ENCODE data around the gene KLK7. TPM values are rescaled to one million over a fixed set of nuclear protein-coding genes. Genes with fewer than 3 reads are reported as not detected.

The KLK7 gene
- total and polyA plus RNA-seq, 10 of the 15 experiments (the other 5 are each of a cell fraction or from before 2014, with no cell fraction given), result not detected

DNA sequence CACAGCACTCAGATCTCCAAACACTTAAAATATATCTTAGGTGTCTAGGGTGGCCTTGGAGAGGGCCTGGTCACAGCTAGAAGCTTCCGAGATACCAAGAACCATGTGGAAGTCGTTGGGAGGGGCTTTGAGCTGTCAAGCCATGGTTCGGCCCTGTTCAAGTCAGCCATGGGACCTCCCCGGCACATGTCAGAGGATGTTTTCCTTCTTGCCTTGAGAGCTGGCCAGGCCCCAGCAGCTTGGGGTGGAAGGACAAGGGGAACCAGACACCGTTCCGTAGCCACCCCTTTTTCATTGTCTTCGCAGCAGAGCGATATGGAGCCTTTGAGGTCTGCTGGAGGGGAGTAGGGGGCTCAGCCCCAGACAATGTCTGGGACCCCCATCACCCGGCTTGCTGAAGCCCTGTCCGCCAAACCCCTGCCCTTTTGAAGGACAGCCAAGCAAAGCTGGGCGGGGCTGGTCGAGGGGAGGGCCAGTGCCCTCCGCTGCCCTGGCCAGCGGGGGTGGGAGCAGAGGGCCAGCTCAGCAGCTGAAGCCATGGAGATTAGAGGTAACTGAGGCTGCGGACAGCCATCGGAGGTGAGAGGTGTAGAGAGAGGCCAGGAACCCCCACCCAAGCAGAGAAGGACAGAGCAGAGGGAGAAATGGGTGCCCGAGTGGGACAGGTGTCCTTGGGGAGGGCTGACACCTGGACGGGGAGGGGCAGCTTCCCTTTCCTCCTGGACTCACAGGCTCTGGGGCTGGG lies 42.3 kb upstream of the KLK7 start:
- Histone ChIP-seq H3K27ac (ENCODE audit: control insufficient read depth, insufficient read depth) (no peak overlapping the region), H3K79me2 (ENCODE audit: control insufficient read depth, insufficient read depth, low read length) (no peaks in the 10 kb centered on the region), H3K4me3 (no peak overlapping the region), H3K36me3 (ENCODE audit: control insufficient read depth in 2 of 2, insufficient read depth in 2 of 2, low read length in 1 of 2) (no peaks in the 10 kb centered on the region), H4K20me1 (ENCODE audit: control insufficient read depth, insufficient read depth) (no peaks in the 10 kb centered on the region), H3K4me2 (ENCODE audit: control insufficient read depth, insufficient read depth) (no peak overlapping the region), H2AFZ (ENCODE audit: control insufficient read depth, low read depth, low read length) (no peak overlapping the region), H3K9me3 (replicated peaks; ENCODE audit: control insufficient read depth, insufficient read depth, low read length) (no peaks in the 10 kb centered on the region), H3K4me1 (ENCODE audit: control insufficient read depth, insufficient read depth, low read length) (no peaks in the 10 kb centered on the region), H3K27me3 (replicated peaks in 1 of 2; ENCODE audit: control insufficient read depth in 2 of 2, insufficient read depth in 2 of 2, low read length in 1 of 2) (no peaks in the 10 kb centered on the region; a peak in 1 of 4 replicates), H3K9ac (ENCODE audit: control insufficient read depth, insufficient read depth, low read length) (no peak overlapping the region)
- RAD21 ChIA-PET (ENCODE audit: unreplicated experiment), result no interaction called here
- POLR2A ChIA-PET, result no interaction called here
- SMC1A ChIA-PET (ENCODE audit: uncharacterized antibody, unreplicated experiment), result no interaction called here
- ATAC-seq, result no peak
- intact Hi-C loops (cut with micrococcal nuclease; ENCODE audit: unreplicated experiment) (no loop called here), in situ Hi-C loops (cut with MboI) (no loop called here)
- CTCF ChIA-PET, result no interaction called here
- FAIRE-seq, result no peak
- no peak for DNase-seq (ENCODE audit: low read depth, low spot score)
- no peak for TF ChIP-seq BHLHE40 (IDR thresholded peaks at IDR 0.05; ENCODE audit: borderline replicate concordance in 1 of 2, low read depth in 2 of 2, low read length in 1 of 2)
- TF ChIP-seq, protein P1, sequence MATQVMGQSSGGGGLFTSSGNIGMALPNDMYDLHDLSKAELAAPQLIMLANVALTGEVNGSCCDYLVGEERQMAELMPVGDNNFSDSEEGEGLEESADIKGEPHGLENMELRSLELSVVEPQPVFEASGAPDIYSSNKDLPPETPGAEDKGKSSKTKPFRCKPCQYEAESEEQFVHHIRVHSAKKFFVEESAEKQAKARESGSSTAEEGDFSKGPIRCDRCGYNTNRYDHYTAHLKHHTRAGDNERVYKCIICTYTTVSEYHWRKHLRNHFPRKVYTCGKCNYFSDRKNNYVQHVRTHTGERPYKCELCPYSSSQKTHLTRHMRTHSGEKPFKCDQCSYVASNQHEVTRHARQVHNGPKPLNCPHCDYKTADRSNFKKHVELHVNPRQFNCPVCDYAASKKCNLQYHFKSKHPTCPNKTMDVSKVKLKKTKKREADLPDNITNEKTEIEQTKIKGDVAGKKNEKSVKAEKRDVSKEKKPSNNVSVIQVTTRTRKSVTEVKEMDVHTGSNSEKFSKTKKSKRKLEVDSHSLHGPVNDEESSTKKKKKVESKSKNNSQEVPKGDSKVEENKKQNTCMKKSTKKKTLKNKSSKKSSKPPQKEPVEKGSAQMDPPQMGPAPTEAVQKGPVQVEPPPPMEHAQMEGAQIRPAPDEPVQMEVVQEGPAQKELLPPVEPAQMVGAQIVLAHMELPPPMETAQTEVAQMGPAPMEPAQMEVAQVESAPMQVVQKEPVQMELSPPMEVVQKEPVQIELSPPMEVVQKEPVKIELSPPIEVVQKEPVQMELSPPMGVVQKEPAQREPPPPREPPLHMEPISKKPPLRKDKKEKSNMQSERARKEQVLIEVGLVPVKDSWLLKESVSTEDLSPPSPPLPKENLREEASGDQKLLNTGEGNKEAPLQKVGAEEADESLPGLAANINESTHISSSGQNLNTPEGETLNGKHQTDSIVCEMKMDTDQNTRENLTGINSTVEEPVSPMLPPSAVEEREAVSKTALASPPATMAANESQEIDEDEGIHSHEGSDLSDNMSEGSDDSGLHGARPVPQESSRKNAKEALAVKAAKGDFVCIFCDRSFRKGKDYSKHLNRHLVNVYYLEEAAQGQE (IDR thresholded peaks at IDR 0.05; ENCODE audit: low read depth, low read length), result no peak
- TF ChIP-seq YBX1 (IDR thresholded peaks at IDR 0.05), result no peak
- no peak for TF ChIP-seq NRF1 (conservative IDR thresholded peaks at IDR 0.05; ENCODE audit: low read depth, low read length)
- TF ChIP-seq, protein P2, sequence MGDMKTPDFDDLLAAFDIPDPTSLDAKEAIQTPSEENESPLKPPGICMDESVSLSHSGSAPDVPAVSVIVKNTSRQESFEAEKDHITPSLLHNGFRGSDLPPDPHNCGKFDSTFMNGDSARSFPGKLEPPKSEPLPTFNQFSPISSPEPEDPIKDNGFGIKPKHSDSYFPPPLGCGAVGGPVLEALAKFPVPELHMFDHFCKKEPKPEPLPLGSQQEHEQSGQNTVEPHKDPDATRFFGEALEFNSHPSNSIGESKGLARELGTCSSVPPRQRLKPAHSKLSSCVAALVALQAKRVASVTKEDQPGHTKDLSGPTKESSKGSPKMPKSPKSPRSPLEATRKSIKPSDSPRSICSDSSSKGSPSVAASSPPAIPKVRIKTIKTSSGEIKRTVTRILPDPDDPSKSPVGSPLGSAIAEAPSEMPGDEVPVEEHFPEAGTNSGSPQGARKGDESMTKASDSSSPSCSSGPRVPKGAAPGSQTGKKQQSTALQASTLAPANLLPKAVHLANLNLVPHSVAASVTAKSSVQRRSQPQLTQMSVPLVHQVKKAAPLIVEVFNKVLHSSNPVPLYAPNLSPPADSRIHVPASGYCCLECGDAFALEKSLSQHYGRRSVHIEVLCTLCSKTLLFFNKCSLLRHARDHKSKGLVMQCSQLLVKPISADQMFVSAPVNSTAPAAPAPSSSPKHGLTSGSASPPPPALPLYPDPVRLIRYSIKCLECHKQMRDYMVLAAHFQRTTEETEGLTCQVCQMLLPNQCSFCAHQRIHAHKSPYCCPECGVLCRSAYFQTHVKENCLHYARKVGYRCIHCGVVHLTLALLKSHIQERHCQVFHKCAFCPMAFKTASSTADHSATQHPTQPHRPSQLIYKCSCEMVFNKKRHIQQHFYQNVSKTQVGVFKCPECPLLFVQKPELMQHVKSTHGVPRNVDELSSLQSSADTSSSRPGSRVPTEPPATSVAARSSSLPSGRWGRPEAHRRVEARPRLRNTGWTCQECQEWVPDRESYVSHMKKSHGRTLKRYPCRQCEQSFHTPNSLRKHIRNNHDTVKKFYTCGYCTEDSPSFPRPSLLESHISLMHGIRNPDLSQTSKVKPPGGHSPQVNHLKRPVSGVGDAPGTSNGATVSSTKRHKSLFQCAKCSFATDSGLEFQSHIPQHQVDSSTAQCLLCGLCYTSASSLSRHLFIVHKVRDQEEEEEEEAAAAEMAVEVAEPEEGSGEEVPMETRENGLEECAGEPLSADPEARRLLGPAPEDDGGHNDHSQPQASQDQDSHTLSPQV (IDR thresholded peaks at IDR 0.05), result no peak
- TF ChIP-seq, protein P3, sequence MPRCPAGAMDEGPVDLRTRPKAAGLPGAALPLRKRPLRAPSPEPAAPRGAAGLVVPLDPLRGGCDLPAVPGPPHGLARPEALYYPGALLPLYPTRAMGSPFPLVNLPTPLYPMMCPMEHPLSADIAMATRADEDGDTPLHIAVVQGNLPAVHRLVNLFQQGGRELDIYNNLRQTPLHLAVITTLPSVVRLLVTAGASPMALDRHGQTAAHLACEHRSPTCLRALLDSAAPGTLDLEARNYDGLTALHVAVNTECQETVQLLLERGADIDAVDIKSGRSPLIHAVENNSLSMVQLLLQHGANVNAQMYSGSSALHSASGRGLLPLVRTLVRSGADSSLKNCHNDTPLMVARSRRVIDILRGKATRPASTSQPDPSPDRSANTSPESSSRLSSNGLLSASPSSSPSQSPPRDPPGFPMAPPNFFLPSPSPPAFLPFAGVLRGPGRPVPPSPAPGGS (IDR thresholded peaks at IDR 0.05; ENCODE audit: borderline replicate concordance, insufficient read depth, low read depth, low read length, poor library complexity, severe bottlenecking), result no peak
- no peak for TF ChIP-seq MYC (IDR thresholded peaks at IDR 0.05; ENCODE audit: insufficient read depth, insufficient read length, insufficient replicate concordance, low read length, severe bottlenecking)
- TF ChIP-seq GATAD2B (conservative IDR thresholded peaks at IDR 0.05; ENCODE audit: low read depth), result no peak
- no peak for TF ChIP-seq STAT1 (conservative IDR thresholded peaks at IDR 0.05)
- TF ChIP-seq RAD21 (IDR thresholded peaks at IDR 0.05; ENCODE audit: insufficient read depth, low read depth, low read length), result no peak
- TF ChIP-seq, protein P4, sequence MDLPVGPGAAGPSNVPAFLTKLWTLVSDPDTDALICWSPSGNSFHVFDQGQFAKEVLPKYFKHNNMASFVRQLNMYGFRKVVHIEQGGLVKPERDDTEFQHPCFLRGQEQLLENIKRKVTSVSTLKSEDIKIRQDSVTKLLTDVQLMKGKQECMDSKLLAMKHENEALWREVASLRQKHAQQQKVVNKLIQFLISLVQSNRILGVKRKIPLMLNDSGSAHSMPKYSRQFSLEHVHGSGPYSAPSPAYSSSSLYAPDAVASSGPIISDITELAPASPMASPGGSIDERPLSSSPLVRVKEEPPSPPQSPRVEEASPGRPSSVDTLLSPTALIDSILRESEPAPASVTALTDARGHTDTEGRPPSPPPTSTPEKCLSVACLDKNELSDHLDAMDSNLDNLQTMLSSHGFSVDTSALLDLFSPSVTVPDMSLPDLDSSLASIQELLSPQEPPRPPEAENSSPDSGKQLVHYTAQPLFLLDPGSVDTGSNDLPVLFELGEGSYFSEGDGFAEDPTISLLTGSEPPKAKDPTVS (IDR thresholded peaks at IDR 0.05; ENCODE audit: low read depth, low read length), result no peak
- TF ChIP-seq CEBPB (IDR thresholded peaks at IDR 0.05; ENCODE audit: borderline replicate concordance in 1 of 2, low read depth in 2 of 2, low read length in 2 of 2), result no peak
- WGBS (ENCODE audit: insufficient coverage, insufficient replicate concordance, low lambda C conversion rate, missing lambda C conversion rate), result 24% methylated on average over 18 of the region's 18 CpGs
- no TSS peak for BruUV-seq (replicated peaks)
